A549 (cell line): Measurements from ENCODE around the gene SPATA25. TPM values are rescaled to one million over a fixed set of nuclear protein-coding genes. Genes with fewer than 3 reads are reported as not detected.

Experiments
- ATAC-seq, 2 experiments: fragments of 200-7000 bp in 1 of 2; fragments of >200 bp in 1 of 2; cut with Nextera tagmentation in 1 of 2; cut with Tn5 transposase in 1 of 2; 3 replicates each; pipeline versions ENCODE4 v1.8.0 to v1.9.1; 2018 to 2020; ENCODE audit warnings: mild to moderate bottlenecking in 1 of 2, moderate library complexity in 1 of 2
- CTCF ChIA-PET: fragments of 300-600 bp; sonication (Branson Sonifier 250); formaldehyde crosslinking; extraction: SDS; loops from one replicate; lab custom pipeline; 2021; ENCODE audit warnings: antibody characterized with exemption, inconsistent platforms; lab: Yijun Ruan, JAX
- POLR2A ChIA-PET: fragments of 350-600 bp; formaldehyde crosslinking; extraction: SDS; loops from one replicate; lab custom pipeline; 2021; ENCODE audit warnings: antibody characterized with exemption, inconsistent platforms; lab: Yijun Ruan, JAX
- DNase-seq, 2 experiments: peaks; one replicate each; pipeline versions ENCODE4 v3.0.0 to v3.0.0-alpha.2; 2011 to 2016; ENCODE audit warnings: low read depth in 1 of 2, low spot score in 1 of 2
- FAIRE-seq: peaks from 2 replicates; lab custom pipeline; 2011; peaks lifted over from hg19 to GRCh38; lab: Jason Lieb, UNC
- H3K27ac ChIP-seq, 2 experiments: fragments of >200 bp; sonication (Bioruptor Twin); formaldehyde crosslinking; 3 replicates each; pipeline ENCODE4 v1.5.1; 2016 to 2017
- H3K4me1 ChIP-seq: fragments of >200 bp; sonication (Bioruptor Twin); formaldehyde crosslinking; 3 replicates; pipeline ENCODE4 v1.6.1; 2016
- H3K4me2 ChIP-seq: fragments of >200 bp; sonication (Bioruptor Twin); formaldehyde crosslinking; 3 replicates; pipeline ENCODE4 v1.6.1; 2016
- H3K4me3 ChIP-seq: fragments of >200 bp; sonication (Bioruptor Twin); formaldehyde crosslinking; 3 replicates; pipeline ENCODE4 v1.5.1; 2016
- H3K9me3 ChIP-seq: fragments of >200 bp; sonication (Bioruptor Twin); formaldehyde crosslinking; 3 replicates; pipeline ENCODE4 v1.6.1; 2016
- BCL3 ChIP-seq: fragments of >200 bp; sonication (Bioruptor Twin); formaldehyde crosslinking; IDR thresholded peaks from 3 replicates; pipeline ENCODE4 v1.6.1; 2016
- CHD2 ChIP-seq: fragments of 150-350 bp; IDR thresholded peaks from 2 replicates; pipeline ENCODE4 v1.6.1; 2014; ENCODE audit warnings: low read length; ENCODE audit not compliant: partially characterized antibody
- E2F6 ChIP-seq: IDR thresholded peaks from 2 replicates; pipeline ENCODE4 v1.6.1; 2012; ENCODE audit warnings: low read depth, borderline replicate concordance
- EHF ChIP-seq: fragments of 250-450 bp; sonication (Bioruptor Pico); IDR thresholded peaks from 2 replicates; pipeline ENCODE4 v1.5.0; 2020; ENCODE audit warnings: mild to moderate bottlenecking
- EP300 ChIP-seq, 2 experiments: fragments of >200 bp; sonication (Bioruptor Twin); formaldehyde crosslinking; IDR thresholded peaks; 2 replicates in 1 of 2; 3 replicates in 1 of 2; pipeline ENCODE4 v1.6.1; 2016 to 2017
- ESRRA ChIP-seq: fragments of 150-350 bp; IDR thresholded peaks from 2 replicates; pipeline ENCODE4 v1.6.1; 2014; ENCODE audit warnings: mild to moderate bottlenecking, low read length, borderline replicate concordance
- FOSB ChIP-seq: fragments of 250-450 bp; sonication (Bioruptor Pico); IDR thresholded peaks from 2 replicates; pipeline ENCODE4 v1.5.0; 2020; ENCODE audit warnings: mild to moderate bottlenecking, moderate library complexity
- GATA3 ChIP-seq: IDR thresholded peaks from 2 replicates; pipeline ENCODE4 v1.6.1; 2012; ENCODE audit warnings: borderline replicate concordance
- HDAC2 ChIP-seq: fragments of 200-600 bp; sonication (generic); IDR thresholded peaks from 2 replicates; pipeline ENCODE4 v1.6.1; 2016
- HES2 ChIP-seq: fragments of >200 bp; sonication (Bioruptor Twin); formaldehyde crosslinking; IDR thresholded peaks from 2 replicates; pipeline ENCODE4 v1.6.1; 2016
- HOXB5 ChIP-seq: fragments of 250-450 bp; sonication (Bioruptor Pico); IDR thresholded peaks from 2 replicates; pipeline ENCODE4 v1.5.0; 2020; ENCODE audit warnings: mild to moderate bottlenecking, moderate library complexity
- JUN ChIP-seq, 2 experiments: fragments of >200 bp; sonication (Bioruptor Twin); formaldehyde crosslinking; IDR thresholded peaks; 2 replicates in 1 of 2; 3 replicates in 1 of 2; pipeline ENCODE4 v1.6.1; 2016 to 2017
- NPAS2 ChIP-seq: fragments of 250-450 bp; sonication (Bioruptor Pico); IDR thresholded peaks from 2 replicates; pipeline ENCODE4 v1.8.0; 2022; ENCODE audit warnings: mild to moderate bottlenecking, moderate library complexity, borderline replicate concordance
- NR3C1 ChIP-seq: fragments of >200 bp; sonication (Bioruptor Twin); formaldehyde crosslinking; IDR thresholded peaks from 3 replicates; pipeline ENCODE4 v1.6.1; 2017
- RARB ChIP-seq: fragments of 250-450 bp; sonication (Bioruptor Pico); IDR thresholded peaks from 2 replicates; pipeline ENCODE4 v1.8.0; 2021; ENCODE audit warnings: mild to moderate bottlenecking, moderate library complexity
- RFX5 ChIP-seq: fragments of 450-650 bp; IDR thresholded peaks from 2 replicates; pipeline ENCODE4 v1.7.1; 2014; ENCODE audit warnings: antibody characterized with exemption, mild to moderate bottlenecking, moderate library complexity
- RNF2 ChIP-seq: fragments of 200-600 bp; sonication (generic); IDR thresholded peaks from 2 replicates; pipeline ENCODE4 v1.6.1; 2016; ENCODE audit warnings: low read depth, mild to moderate bottlenecking, antibody characterized with exemption, moderate library complexity, borderline replicate concordance
- SREBF2 ChIP-seq: fragments of 450-650 bp; IDR thresholded peaks from 2 replicates; pipeline ENCODE4 v1.6.1; 2014; ENCODE audit warnings: mild to moderate bottlenecking, moderate library complexity
- WGBS: methylation state at CpG from one replicate; pipeline ENCODE4 v1.1.6; 2017; ENCODE audit errors: missing lambda C conversion rate; 5-methylcytosine and 5-hydroxymethylcytosine counted together
- polyA plus RNA-seq, 4 experiments: library from polyadenylated mRNA; depleted of rRNA in 3 of 4; stranded (reverse); fragments of >200 nt; fragmentation: RNase III in 1 of 4; extraction: RNeasy Plus Mini Kit Qiagen cat#74134 plus additional on column Dnase treatment in 1 of 4; gene quantifications; 2 replicates in 3 of 4; 3 replicates in 1 of 4; pipeline ENCODE4 v1.2.3, GENCODE V29; 2011 to 2017
- TF ChIP-seq, protein P1 (sequence below): fragments of 200-600 bp; sonication (generic); IDR thresholded peaks from 2 replicates; pipeline ENCODE4 v1.6.1; 2016; ENCODE audit warnings: antibody characterized with exemption, mild to moderate bottlenecking, moderate library complexity
- TF ChIP-seq, protein P2 (sequence below): fragments of 250-450 bp; sonication (Bioruptor Pico); IDR thresholded peaks from 2 replicates; pipeline ENCODE4 v1.5.0; 2021; ENCODE audit warnings: mild to moderate bottlenecking, moderate library complexity, borderline replicate concordance

Gene SPATA25
- polyA plus RNA-seq, 2 of the 4 experiments (the other 2 are of a cell fraction) = 0.31 to 0.77 TPM

DNA sequence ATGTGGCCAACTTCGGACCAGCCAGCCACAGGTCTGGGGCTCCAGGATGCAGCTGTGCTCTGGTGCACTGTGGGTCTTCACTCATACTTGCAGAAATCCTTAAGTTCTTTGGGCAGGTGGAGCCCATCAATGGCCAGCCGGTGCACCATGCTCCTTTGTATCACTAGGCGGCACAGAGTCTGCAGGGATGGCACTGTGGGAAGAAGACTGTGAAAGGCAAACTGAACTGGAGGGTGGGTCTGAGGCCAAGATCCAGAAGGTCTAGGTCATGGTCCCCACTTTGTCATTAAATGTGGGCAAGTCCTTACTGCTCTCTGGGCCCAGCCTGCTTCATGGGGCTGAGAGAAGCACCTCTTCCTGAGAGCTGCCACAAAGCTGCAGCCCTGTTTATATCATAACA, 1.3 kb upstream of the SPATA25 start:
- DNase-seq = no peak
- no peak overlapping the region for H3K4me2 ChIP-seq
- CTCF ChIA-PET = interaction anchor here (0.8 to 1.8 kb wide), 4 partner anchors 11 to 82 kb away, joined by 3 to 7 read pairs (median 5); no protein-coding TSS in a partner anchor
- POLR2A ChIA-PET = interaction anchor here (2.9 to 3.2 kb wide), 2 partner anchors 8 to 46 kb away, joined by 19 to 26 read pairs; partner anchors contain the start of genes PCIF1 and ZSWIM1
- TF ChIP-seq HOXB5 (CRISPR knock-in tag) = no peak
- TF ChIP-seq, protein P1, sequence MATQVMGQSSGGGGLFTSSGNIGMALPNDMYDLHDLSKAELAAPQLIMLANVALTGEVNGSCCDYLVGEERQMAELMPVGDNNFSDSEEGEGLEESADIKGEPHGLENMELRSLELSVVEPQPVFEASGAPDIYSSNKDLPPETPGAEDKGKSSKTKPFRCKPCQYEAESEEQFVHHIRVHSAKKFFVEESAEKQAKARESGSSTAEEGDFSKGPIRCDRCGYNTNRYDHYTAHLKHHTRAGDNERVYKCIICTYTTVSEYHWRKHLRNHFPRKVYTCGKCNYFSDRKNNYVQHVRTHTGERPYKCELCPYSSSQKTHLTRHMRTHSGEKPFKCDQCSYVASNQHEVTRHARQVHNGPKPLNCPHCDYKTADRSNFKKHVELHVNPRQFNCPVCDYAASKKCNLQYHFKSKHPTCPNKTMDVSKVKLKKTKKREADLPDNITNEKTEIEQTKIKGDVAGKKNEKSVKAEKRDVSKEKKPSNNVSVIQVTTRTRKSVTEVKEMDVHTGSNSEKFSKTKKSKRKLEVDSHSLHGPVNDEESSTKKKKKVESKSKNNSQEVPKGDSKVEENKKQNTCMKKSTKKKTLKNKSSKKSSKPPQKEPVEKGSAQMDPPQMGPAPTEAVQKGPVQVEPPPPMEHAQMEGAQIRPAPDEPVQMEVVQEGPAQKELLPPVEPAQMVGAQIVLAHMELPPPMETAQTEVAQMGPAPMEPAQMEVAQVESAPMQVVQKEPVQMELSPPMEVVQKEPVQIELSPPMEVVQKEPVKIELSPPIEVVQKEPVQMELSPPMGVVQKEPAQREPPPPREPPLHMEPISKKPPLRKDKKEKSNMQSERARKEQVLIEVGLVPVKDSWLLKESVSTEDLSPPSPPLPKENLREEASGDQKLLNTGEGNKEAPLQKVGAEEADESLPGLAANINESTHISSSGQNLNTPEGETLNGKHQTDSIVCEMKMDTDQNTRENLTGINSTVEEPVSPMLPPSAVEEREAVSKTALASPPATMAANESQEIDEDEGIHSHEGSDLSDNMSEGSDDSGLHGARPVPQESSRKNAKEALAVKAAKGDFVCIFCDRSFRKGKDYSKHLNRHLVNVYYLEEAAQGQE = no peak
- no peak for TF ChIP-seq JUN (IDR thresholded peaks at IDR 0.05)
- no peak for TF ChIP-seq EP300 (IDR thresholded peaks at IDR 0.05)
- no peak for TF ChIP-seq HDAC2
- TF ChIP-seq BCL3 = no peak
- no peak for TF ChIP-seq E2F6
- no peak for TF ChIP-seq SREBF2
- TF ChIP-seq ESRRA = no peak
- TF ChIP-seq NR3C1 = no peak
- TF ChIP-seq CHD2 = no peak
- TF ChIP-seq RARB (CRISPR knock-in tag) = no peak
- TF ChIP-seq, protein P2, sequence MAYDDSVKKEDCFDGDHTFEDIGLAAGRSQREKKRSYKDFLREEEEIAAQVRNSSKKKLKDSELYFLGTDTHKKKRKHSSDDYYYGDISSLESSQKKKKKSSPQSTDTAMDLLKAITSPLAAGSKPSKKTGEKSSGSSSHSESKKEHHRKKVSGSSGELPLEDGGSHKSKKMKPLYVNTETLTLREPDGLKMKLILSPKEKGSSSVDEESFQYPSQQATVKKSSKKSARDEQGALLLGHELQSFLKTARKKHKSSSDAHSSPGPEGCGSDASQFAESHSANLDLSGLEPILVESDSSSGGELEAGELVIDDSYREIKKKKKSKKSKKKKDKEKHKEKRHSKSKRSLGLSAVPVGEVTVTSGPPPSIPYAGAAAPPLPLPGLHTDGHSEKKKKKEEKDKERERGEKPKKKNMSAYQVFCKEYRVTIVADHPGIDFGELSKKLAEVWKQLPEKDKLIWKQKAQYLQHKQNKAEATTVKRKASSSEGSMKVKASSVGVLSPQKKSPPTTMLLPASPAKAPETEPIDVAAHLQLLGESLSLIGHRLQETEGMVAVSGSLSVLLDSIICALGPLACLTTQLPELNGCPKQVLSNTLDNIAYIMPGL (CRISPR knock-in tag) = no peak
- no peak for TF ChIP-seq HES2
- no peak for TF ChIP-seq RFX5
- TF ChIP-seq NPAS2 (CRISPR knock-in tag) = no peak
- no peak for TF ChIP-seq GATA3
- no peak overlapping the region for H3K27ac ChIP-seq
- peaks cover 23% of the 10 kb centered on the region for H3K4me1 ChIP-seq
- ATAC-seq = no peak
- no peak overlapping the region for H3K4me3 ChIP-seq
- WGBS = 83% methylated on average over 3 of the region's 3 CpGs
- H3K9me3 ChIP-seq = no peaks in the 10 kb centered on the region
- FAIRE-seq = no peak

DNA sequence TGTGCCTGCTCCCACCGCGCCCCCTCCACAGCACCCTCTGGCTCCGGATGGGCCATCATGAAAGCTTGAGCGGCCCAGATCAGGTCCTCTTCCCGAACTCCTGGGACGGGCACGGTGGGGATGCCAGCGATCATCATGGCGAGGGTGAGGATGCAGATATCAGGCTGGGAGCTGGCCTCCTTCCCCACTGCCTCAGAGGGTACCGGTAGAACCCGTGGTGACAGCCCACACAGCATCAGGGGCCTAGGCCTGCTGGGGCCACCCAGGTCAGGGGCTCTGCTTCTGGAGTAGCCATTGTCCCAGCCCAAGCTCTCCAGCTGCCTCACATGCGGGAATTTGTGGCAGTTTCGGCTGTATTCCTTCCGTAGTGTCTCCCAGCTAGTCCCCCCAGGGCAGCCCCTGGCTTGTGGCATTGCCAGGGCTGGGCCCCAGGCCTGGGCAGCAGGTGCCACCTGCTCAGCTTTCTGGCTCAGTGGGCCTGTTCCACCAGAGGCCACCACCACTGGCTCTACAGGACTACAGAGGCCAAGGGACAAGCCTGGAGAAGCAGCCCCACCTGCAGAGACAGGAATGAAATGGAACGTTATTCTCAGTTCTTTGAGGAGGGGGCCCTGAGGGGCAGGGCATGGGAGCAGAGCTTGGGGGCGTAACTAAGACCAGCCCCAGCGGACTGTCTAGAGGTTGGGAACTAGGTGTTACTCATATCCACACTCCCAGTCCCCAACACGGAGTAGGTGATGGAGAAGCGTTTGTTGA, 654 bp downstream of the SPATA25 start:
- no peak overlapping the region for H3K4me2 ChIP-seq
- peaks cover 22% of the 10 kb centered on the region for H3K4me1 ChIP-seq
- H3K9me3 ChIP-seq = no peaks in the 10 kb centered on the region
- TF ChIP-seq EHF (CRISPR knock-in tag) = no peak
- no peak for TF ChIP-seq FOSB
- no peak for TF ChIP-seq RNF2
- TF ChIP-seq HOXB5 (CRISPR knock-in tag) = no peak
- no peak for TF ChIP-seq CHD2
- TF ChIP-seq GATA3 = no peak
- TF ChIP-seq RFX5 = no peak
- FAIRE-seq (no peak), DNase-seq (no peak), ATAC-seq (no peak)
- ChIA-PET POLR2A (no interaction called here), CTCF (interaction anchor here (1.2 to 1.8 kb wide), 4 partner anchors 77 to 126 kb away, joined by 3 to 7 read pairs (median 4); no protein-coding TSS in a partner anchor)
- 97% methylated on average over 17 of the region's 19 CpGs for WGBS
- no peak overlapping the region for H3K4me3 ChIP-seq
- no peak overlapping the region for H3K27ac ChIP-seq
